Measurements from ENCODE around the gene ARHGEF28. TPM values are rescaled to one million over a fixed set of nuclear protein-coding genes. Genes with fewer than 3 reads are reported as not detected.

ARHGEF28 gene
- total RNA-seq, 1 experiment from 2014 or later = 6.1 TPM

DNA sequence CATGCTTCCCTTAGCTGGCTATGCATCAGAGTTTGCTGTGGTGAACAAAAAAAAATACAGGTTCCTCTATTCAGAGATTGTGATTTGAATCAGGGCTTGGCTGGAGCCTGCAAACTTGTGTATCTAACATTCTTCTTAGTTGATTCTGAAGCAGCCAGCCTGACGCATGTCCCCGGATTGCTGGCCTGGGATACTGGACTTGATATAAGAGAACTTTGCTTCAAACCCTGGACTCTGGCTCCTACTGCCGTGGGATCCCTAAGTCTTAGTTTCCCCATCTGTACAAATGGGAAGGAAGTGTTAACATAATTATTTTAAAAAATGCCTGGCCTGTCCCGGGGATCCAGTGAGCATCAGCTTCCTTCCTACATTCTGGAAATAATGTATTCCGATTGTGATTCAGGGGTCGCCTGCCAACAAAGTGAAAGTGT lies 292.8 kb downstream of the ARHGEF28 start:
- Histone ChIP-seq H3K9me2 (ENCODE audit: insufficient read depth) (no peaks in the 10 kb centered on the region), H3K4me3 (replicated peaks in 1 of 2; ENCODE audit: low read depth in 1 of 2, low read length in 2 of 2) (no peak overlapping the region), H3K36me3 (ENCODE audit: control insufficient read depth in 1 of 2, insufficient read depth in 2 of 2, low read length in 2 of 2) (no peaks in the 10 kb centered on the region), H3K27ac (ENCODE audit: low read depth, low read length) (no peak overlapping the region), H3K9ac (ENCODE audit: low read length) (no peak overlapping the region), H3K4me2 (ENCODE audit: low read length) (no peak overlapping the region), H3K79me2 (ENCODE audit: insufficient read depth, low read length) (no peaks in the 10 kb centered on the region), H3K9me3 (ENCODE audit: control insufficient read depth in 1 of 2, insufficient read depth in 1 of 2, low read depth in 1 of 2, low read length in 2 of 2) (no peaks in the 10 kb centered on the region), H3K27me3 (ENCODE audit: insufficient read depth, low read length) (no peaks in the 10 kb centered on the region), H4K20me1 (ENCODE audit: insufficient read depth) (no peaks in the 10 kb centered on the region), H3K4me1 (ENCODE audit: control insufficient read depth in 1 of 2, insufficient read depth in 2 of 2, low read length in 2 of 2) (no peaks in the 10 kb centered on the region), H2AFZ (ENCODE audit: low read depth, low read length, poor library complexity, severe bottlenecking) (no peak overlapping the region)
- no TSS peak for BruUV-seq (replicated peaks)
- RAD21 ChIA-PET (ENCODE audit: low non-redundant PET in 1 of 2, low total read pairs in 2 of 2, uncharacterized antibody in 2 of 2, unreplicated experiment in 2 of 2) = no interaction called here
- POLR2A ChIA-PET = no interaction called here
- TF ChIP-seq RAD21 (IDR thresholded peaks at IDR 0.05; ENCODE audit: low read depth) (no peak), YY1 (IDR thresholded peaks at IDR 0.05; ENCODE audit: extremely low read depth, insufficient replicate concordance, low read depth, low read length) (no peak), ZNF274 (IDR thresholded peaks at IDR 0.05; ENCODE audit: low read depth, low read length) (no peak), CEBPB (IDR thresholded peaks at IDR 0.05; ENCODE audit: low read depth) (no peak), ZFX (IDR thresholded peaks at IDR 0.05) (no peak), FOSL1 (IDR thresholded peaks at IDR 0.05; ENCODE audit: low read depth) (no peak)
- TF ChIP-seq, protein P1, sequence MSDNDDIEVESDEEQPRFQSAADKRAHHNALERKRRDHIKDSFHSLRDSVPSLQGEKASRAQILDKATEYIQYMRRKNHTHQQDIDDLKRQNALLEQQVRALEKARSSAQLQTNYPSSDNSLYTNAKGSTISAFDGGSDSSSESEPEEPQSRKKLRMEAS (IDR thresholded peaks at IDR 0.05) = no peak
- TF ChIP-seq, protein P2, sequence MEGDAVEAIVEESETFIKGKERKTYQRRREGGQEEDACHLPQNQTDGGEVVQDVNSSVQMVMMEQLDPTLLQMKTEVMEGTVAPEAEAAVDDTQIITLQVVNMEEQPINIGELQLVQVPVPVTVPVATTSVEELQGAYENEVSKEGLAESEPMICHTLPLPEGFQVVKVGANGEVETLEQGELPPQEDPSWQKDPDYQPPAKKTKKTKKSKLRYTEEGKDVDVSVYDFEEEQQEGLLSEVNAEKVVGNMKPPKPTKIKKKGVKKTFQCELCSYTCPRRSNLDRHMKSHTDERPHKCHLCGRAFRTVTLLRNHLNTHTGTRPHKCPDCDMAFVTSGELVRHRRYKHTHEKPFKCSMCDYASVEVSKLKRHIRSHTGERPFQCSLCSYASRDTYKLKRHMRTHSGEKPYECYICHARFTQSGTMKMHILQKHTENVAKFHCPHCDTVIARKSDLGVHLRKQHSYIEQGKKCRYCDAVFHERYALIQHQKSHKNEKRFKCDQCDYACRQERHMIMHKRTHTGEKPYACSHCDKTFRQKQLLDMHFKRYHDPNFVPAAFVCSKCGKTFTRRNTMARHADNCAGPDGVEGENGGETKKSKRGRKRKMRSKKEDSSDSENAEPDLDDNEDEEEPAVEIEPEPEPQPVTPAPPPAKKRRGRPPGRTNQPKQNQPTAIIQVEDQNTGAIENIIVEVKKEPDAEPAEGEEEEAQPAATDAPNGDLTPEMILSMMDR (IDR thresholded peaks at IDR 0.05 in 2 of 3, conservative IDR thresholded peaks at IDR 0.05 in 1 of 3; ENCODE audit: borderline replicate concordance in 1 of 3, insufficient read depth in 1 of 3, low read depth in 2 of 3, low read length in 2 of 3) = no peak
- CTCF ChIA-PET = no interaction called here
- DNase-seq (ENCODE audit: low read depth, low spot score) = no peak
- ATAC-seq = no peak
- intact Hi-C loops (cut with micrococcal nuclease) = no loop called here

DNA sequence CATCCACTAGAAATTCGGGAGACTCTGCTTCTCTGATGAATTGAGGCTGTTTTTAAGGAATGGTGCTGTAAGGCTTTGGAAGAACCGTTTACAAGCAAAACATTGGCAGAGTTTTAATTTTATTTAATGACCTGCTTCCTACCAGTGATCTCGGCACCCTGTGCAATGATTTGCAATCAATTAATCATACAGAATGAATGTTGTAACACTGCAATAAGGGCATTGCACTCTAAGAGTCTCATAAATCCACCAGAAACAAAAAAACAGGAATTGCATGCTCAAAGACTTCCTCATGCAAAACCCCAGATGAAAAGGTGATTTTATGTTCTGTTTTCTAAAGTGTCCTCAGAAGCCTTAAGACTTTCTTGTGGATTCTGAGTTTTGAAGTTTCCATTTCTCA lies 295.7 kb downstream of the ARHGEF28 start:
- no peak for ATAC-seq
- no peak for DNase-seq (ENCODE audit: low read depth, low spot score)
- no peaks in the 10 kb centered on the region for H4K20me1 ChIP-seq (ENCODE audit: insufficient read depth)
- BruUV-seq (replicated peaks) = no TSS peak
- H3K9ac ChIP-seq (ENCODE audit: low read length) = no peak overlapping the region
- H3K4me2 ChIP-seq (ENCODE audit: low read length) = no peak overlapping the region
- RAD21 ChIA-PET (ENCODE audit: low non-redundant PET in 1 of 2, low total read pairs in 2 of 2, uncharacterized antibody in 2 of 2, unreplicated experiment in 2 of 2) = no interaction called here
- H3K9me3 ChIP-seq (ENCODE audit: control insufficient read depth in 1 of 2, insufficient read depth in 1 of 2, low read depth in 1 of 2, low read length in 2 of 2) = no peaks in the 10 kb centered on the region
- no peaks in the 10 kb centered on the region for H3K27me3 ChIP-seq (ENCODE audit: insufficient read depth, low read length)
- no peaks in the 10 kb centered on the region for H3K9me2 ChIP-seq (ENCODE audit: insufficient read depth)
- no peak overlapping the region for H3K4me3 ChIP-seq (replicated peaks in 1 of 2; ENCODE audit: low read depth in 1 of 2, low read length in 2 of 2)
- no peaks in the 10 kb centered on the region for H3K36me3 ChIP-seq (ENCODE audit: control insufficient read depth in 1 of 2, insufficient read depth in 2 of 2, low read length in 2 of 2)
- no peak overlapping the region for H2AFZ ChIP-seq (ENCODE audit: low read depth, low read length, poor library complexity, severe bottlenecking)
- no peaks in the 10 kb centered on the region for H3K4me1 ChIP-seq (ENCODE audit: control insufficient read depth in 1 of 2, insufficient read depth in 2 of 2, low read length in 2 of 2)
- CTCF ChIA-PET = no interaction called here
- intact Hi-C loops (cut with micrococcal nuclease) = no loop called here
- no peak overlapping the region for H3K27ac ChIP-seq (ENCODE audit: low read depth, low read length)
- POLR2A ChIA-PET = no interaction called here
- H3K79me2 ChIP-seq (ENCODE audit: insufficient read depth, low read length) = no peaks in the 10 kb centered on the region
- TF ChIP-seq JUND (IDR thresholded peaks at IDR 0.05) (no peak), CEBPB (IDR thresholded peaks at IDR 0.05; ENCODE audit: low read depth) (no peak), POLR2A (IDR thresholded peaks at IDR 0.05; ENCODE audit: borderline replicate concordance, extremely low read depth, insufficient read depth, insufficient read length) (no peak), CBX3 (IDR thresholded peaks at IDR 0.05; ENCODE audit: low read depth) (no peak), EZH2 (IDR thresholded peaks at IDR 0.05) (no peak), EGR1 (IDR thresholded peaks at IDR 0.05; ENCODE audit: low read depth) (no peak), TCF7L2 (IDR thresholded peaks at IDR 0.05; ENCODE audit: borderline replicate concordance, extremely low read depth, insufficient read depth, insufficient read length) (no peak), SP1 (IDR thresholded peaks at IDR 0.05; ENCODE audit: low read depth) (no peak), ZNF274 (IDR thresholded peaks at IDR 0.05; ENCODE audit: low read depth, low read length) (no peak), ZFX (IDR thresholded peaks at IDR 0.05) (no peak), YY1 (IDR thresholded peaks at IDR 0.05; ENCODE audit: extremely low read depth, insufficient replicate concordance, low read depth, low read length) (no peak), SRF (IDR thresholded peaks at IDR 0.05; ENCODE audit: low read depth) (no peak)
- TF ChIP-seq, protein P2 (IDR thresholded peaks at IDR 0.05 in 2 of 3, conservative IDR thresholded peaks at IDR 0.05 in 1 of 3; ENCODE audit: borderline replicate concordance in 1 of 3, insufficient read depth in 1 of 3, low read depth in 2 of 3, low read length in 2 of 3) = no peak
- TF ChIP-seq, protein P1 (IDR thresholded peaks at IDR 0.05) = no peak
